Measurements from ENCODE around the gene LEP.
"Not testable (repeated sequence)": the region's sequence is repeated elsewhere in the genome, so short reads cannot be mapped to it uniquely, and the experiment has no call there.

Gene LEP

DNA sequence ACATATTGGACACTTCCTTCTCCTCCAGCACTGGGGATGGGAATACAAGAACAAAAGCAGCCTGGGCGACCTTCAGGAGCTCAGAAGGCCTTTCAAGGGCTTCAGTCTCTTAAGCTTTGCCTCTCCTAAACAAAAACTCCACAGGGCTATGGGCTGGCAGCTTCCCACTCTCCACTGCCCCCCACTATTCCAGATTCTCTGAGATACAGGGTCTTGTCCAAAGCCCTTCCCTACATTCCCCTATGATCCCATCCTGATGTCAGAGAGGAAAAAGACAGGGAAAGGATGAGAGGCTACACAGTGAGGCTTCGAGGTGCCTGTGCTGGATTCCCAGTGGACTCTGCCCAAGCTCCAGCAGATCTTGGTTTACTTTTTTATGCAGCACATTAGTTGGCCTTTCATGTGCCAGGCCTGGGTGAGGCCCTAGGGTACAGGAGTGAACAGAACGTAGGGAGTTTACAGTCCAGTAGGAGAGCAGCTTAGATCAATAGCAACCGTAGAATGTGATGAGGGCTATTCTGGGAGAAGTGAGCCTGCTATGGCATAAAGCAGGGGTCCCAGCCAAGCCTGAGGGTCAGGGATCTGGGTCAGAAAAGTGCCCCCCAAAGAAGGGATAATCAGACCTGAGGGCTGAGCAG is 33.3 kb downstream of the LEP start:
- H3K4me3 ChIP-seq (ENCODE audit: low read length), result no peak overlapping the region
- DNase-seq (ENCODE audit: low read depth), result no peak
- TF ChIP-seq, protein P1, sequence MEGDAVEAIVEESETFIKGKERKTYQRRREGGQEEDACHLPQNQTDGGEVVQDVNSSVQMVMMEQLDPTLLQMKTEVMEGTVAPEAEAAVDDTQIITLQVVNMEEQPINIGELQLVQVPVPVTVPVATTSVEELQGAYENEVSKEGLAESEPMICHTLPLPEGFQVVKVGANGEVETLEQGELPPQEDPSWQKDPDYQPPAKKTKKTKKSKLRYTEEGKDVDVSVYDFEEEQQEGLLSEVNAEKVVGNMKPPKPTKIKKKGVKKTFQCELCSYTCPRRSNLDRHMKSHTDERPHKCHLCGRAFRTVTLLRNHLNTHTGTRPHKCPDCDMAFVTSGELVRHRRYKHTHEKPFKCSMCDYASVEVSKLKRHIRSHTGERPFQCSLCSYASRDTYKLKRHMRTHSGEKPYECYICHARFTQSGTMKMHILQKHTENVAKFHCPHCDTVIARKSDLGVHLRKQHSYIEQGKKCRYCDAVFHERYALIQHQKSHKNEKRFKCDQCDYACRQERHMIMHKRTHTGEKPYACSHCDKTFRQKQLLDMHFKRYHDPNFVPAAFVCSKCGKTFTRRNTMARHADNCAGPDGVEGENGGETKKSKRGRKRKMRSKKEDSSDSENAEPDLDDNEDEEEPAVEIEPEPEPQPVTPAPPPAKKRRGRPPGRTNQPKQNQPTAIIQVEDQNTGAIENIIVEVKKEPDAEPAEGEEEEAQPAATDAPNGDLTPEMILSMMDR (conservative IDR thresholded peaks at IDR 0.05; ENCODE audit: low read depth, low read length), result no peak

DNA sequence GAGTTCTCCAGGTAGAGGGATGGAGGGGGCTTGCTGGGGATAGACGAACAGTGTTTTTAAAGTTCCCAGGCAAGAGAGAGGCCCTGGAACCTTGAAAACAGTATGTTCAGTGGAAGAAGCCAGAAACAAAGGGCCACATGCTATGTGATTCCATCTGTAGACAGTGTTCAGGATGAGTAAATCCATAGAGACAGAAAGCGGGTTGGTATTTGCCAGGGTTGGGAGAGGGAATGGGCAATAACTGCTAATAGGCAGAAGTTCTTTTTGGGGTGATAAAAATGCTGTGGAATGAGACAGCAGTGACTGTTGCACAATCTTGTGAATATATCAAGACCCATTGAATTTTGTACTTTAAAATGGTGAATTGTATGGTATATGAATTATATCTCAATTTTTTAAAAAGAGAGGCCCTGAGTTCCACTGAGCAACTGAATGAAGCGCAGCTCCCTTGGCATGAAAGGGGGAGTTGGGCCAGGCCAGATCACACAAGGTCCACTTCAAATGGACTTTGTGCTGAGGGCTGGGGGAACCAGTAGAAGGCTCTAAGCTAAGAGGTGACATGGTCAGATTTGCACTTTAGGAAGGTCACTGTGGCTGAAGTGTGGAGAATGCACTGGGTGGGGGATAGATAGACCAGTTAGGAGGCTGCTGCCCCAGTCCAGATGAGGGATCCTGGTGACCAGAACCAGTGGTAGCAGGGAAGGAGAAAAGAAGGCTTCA is 34.0 kb downstream of the LEP start:
- DNase-seq (ENCODE audit: low read depth), result no peak
- TF ChIP-seq, protein P1 (conservative IDR thresholded peaks at IDR 0.05; ENCODE audit: low read depth, low read length), result no peak
- H3K4me3 ChIP-seq (ENCODE audit: low read length), result no peak overlapping the region

DNA sequence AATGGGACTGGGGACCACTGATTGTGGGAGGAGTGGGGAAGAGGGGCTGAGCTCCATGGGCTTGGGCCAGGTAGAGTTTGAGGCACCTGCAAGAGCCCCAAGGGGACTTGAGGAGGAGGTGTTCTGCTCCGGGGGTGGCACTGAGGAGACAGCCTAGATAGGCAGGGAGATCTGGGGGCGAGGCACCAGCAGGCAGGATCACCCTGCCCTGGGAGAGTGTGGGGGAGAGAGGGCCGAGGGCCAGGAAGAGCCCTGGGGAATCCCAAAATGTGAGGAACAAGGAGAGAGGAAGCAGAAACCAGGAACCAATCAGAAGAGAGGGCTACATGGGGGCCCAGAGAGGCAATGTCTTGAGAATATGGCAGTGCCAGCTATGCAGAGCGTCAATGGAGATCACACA is 34.6 kb downstream of the LEP start:
- no peak overlapping the region for H3K4me3 ChIP-seq (ENCODE audit: low read length)
- DNase-seq (ENCODE audit: low read depth), result no peak
- TF ChIP-seq, protein P1 (conservative IDR thresholded peaks at IDR 0.05; ENCODE audit: low read depth, low read length), result no peak

DNA sequence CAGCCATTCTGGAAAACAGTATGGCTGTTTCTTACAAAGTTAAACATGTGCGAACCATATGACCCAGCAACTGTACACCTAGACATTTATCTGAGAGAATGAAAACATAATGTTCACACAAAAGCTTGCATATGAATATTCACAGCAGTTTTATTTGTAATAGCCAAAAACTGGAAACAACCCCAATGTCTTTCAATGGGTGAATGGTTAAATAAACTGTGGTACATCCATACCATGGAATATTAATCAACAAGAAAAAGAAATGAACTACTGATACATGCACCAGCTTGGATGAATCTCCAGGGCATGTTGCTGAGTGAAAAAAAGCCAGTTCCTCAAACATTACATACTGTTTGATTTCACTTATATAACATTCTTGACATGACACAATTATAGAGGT is 37.3 kb downstream of the LEP start:
- DNase-seq (ENCODE audit: low read depth), result no peak
- TF ChIP-seq, protein P1 (conservative IDR thresholded peaks at IDR 0.05; ENCODE audit: low read depth, low read length), result no peak
- no peak overlapping the region for H3K4me3 ChIP-seq (ENCODE audit: low read length)

DNA sequence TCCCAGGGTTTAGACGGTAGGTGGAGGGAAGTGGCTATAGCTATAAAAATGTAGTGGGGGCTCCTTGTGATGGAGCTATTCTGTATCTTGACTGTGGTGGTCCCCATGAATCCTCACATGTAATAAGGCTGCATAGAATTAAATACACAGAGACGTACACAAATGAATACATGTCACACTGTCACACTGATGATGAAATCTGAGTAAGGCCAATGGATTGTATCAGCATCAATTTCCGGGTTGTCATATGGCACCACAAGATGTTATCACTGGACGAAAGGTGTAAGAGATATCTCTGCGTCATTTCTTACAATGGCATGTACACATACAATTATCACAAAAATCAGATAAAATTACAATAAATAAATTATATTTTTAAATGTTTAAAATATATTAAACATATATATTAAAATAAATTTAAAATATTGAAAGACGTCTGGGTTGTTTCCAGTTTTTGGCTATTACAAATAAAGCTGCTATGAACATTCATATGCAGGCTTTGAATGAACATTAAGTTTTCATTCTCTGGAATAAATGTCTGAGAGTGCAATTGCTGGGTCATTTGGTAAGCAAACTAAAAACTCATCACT is 38.1 kb downstream of the LEP start:
- H3K4me3 ChIP-seq (ENCODE audit: low read length), result no peak overlapping the region
- TF ChIP-seq, protein P1 (conservative IDR thresholded peaks at IDR 0.05; ENCODE audit: low read depth, low read length), result no peak
- no peak for DNase-seq (ENCODE audit: low read depth)

DNA sequence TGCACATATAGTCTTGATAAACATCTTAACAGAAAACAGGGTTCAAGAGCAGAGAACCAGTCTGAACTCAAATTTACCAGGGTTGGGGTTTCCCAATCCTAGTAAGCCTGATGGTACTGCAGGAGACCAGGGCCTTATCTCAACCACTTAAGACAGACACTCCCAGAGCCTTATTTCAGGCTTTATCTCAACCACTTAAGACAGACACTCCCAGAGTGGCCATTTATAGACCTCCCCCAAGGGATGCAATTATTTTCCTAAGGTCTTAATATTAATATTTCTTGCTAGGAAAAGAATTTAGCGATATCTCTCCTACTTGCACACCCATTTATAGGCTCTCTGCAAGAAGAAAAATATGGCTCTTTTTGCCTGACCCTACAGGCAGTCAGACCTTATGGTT is 39.4 kb downstream of the LEP start:
- DNase-seq (ENCODE audit: low read depth); H3K4me3 ChIP-seq (ENCODE audit: low read length): not testable (repeated sequence)

DNA sequence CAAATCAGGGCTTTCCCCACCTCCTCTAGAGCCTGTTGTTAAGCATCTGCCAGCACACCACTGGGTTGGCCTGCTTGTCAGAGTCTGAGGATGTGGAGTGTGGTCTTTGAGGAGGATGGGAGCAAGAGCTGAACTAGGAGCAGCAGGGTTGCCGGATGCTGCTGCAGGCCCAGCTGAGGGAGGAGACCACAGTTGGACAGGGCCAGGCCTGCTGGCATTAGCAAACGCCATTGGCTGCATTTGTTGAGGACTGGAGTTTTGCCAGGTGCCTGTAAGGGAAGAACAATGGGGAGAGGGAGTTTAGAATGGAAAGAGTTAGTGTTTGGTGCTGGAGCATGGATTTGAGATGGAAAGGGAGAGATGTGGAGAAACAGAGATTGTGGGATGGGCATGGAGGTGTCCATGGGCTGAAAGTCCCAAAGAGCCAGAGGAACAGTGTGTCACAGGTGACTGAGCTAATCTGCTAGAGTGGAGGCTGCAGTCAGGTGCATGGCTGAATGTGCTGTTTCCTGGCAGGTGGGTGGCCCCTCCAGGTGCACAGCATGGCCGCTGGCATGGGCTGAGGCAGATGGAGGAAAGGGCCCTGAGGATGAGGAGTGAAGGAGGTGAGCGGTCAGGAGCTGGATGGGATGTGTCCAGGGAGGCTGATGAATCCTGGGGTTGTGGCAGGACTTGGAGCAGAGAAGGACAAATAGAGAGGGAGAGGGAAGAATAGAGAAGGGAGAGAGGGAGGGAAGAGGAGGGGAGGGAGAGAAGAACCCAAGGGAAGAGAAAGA is 40.7 kb downstream of the LEP start:
- H3K4me3 ChIP-seq (ENCODE audit: low read length), result no peak overlapping the region
- DNase-seq (ENCODE audit: low read depth), result no peak
- TF ChIP-seq, protein P1 (conservative IDR thresholded peaks at IDR 0.05; ENCODE audit: low read depth, low read length), result no peak

Data from retinal pigment epithelial cell (primary cell).